Endothelial cell of umbilical vein (primary cell): ENCODE results near the gene TARM1. TPM values are rescaled to one million over a fixed set of nuclear protein-coding genes. Genes with fewer than 3 reads are reported as not detected.

Source experiments
- BruUV-seq: library from RNA; stranded (reverse); fragments of 400-500 nt; replicated peaks from 2 replicates; lab custom pipeline; 2021; lab: Mats Ljungman, UMichigan
- CTCF ChIA-PET: fragments of 300-600, 350-600 bp; sonication (Branson Sonifier 250); formaldehyde crosslinking; loops from one replicate; lab custom pipeline; 2021; ENCODE audit warnings: antibody characterized with exemption, inconsistent platforms; lab: Charles Lee
- POLR2A ChIA-PET: fragments of 300-600, 350-600 bp; sonication (Branson Sonifier 250); formaldehyde crosslinking; loops from one replicate; lab custom pipeline; 2021; ENCODE audit warnings: antibody characterized with exemption, inconsistent platforms; lab: Charles Lee
- DNase-seq: peaks from one replicate; pipeline ENCODE4 v3.0.0-alpha.2; 2011; ENCODE audit warnings: low read depth, low spot score
- FAIRE-seq: peaks from 2 replicates; lab custom pipeline; 2011; peaks lifted over from hg19 to GRCh38; lab: Jason Lieb, UNC
- H2AFZ ChIP-seq: 2 replicates; pipeline ENCODE4 v1.6.0; 2012; ENCODE audit warnings: low read depth, low read length, control low read depth, inconsistent platforms
- H3K27ac ChIP-seq: 2 replicates; pipeline ENCODE4 v1.5.1; 2011; ENCODE audit warnings: low read depth, mild to moderate bottlenecking, control low read depth, low read length, moderate library complexity; ENCODE audit not compliant: insufficient read depth
- H3K27me3 ChIP-seq, 2 experiments: 2 replicates each; pipeline versions ENCODE4 v1.6.0 to v1.6.1; 2011; ENCODE audit warnings: low read length in 2 of 2, mixed read lengths in 1 of 2; ENCODE audit not compliant: control insufficient read depth in 2 of 2, insufficient read depth in 2 of 2
- H3K36me3 ChIP-seq, 2 experiments: 2 replicates in 1 of 2; 3 replicates in 1 of 2; pipeline ENCODE4 v1.5.1; 2011; ENCODE audit warnings: low read length in 2 of 2, mild to moderate bottlenecking in 1 of 2, moderate library complexity in 1 of 2; ENCODE audit not compliant: control insufficient read depth in 2 of 2, insufficient read depth in 2 of 2; ENCODE audit errors: extremely low read depth in 1 of 2
- H3K4me1 ChIP-seq: 3 replicates; pipeline ENCODE4 v1.5.1; 2011; ENCODE audit warnings: mild to moderate bottlenecking, low read length; ENCODE audit not compliant: control insufficient read depth, insufficient read depth; ENCODE audit errors: extremely low read depth
- H3K4me2 ChIP-seq: 2 replicates; pipeline ENCODE4 v1.6.1; 2011; ENCODE audit warnings: low read length, control low read depth, mixed read lengths; ENCODE audit not compliant: insufficient read depth
- H3K4me3 ChIP-seq, 3 experiments: fragments of 200-600 bp in 1 of 3; sonication (generic), shearing (Covaris generic) in 1 of 3; replicated peaks in 1 of 3; 2 replicates each; pipeline ENCODE4 v1.5.1; 2011 to 2016; ENCODE audit warnings: control low read depth in 3 of 3, low read length in 3 of 3, mild to moderate bottlenecking in 2 of 3, inconsistent platforms in 1 of 3, low read depth in 1 of 3, moderate library complexity in 1 of 3; ENCODE audit not compliant: insufficient read depth in 1 of 3
- H3K79me2 ChIP-seq: 2 replicates; pipeline ENCODE4 v1.6.0; 2012; ENCODE audit warnings: low read length, inconsistent platforms; ENCODE audit not compliant: control insufficient read depth, insufficient read depth
- H3K9ac ChIP-seq: replicated peaks from 2 replicates; pipeline ENCODE3; 2011; ENCODE audit warnings: low read length, control low read depth; ENCODE audit not compliant: insufficient read depth; ENCODE audit errors: extremely low read depth
- H3K9me1 ChIP-seq: replicated peaks from 3 replicates; pipeline ENCODE4 v1.6.0; 2011; ENCODE audit warnings: mild to moderate bottlenecking, low read length; ENCODE audit not compliant: control insufficient read depth, insufficient read depth; ENCODE audit errors: extremely low read depth
- H3K9me3 ChIP-seq: replicated peaks from 2 replicates; pipeline ENCODE4 v1.5.1; 2012; ENCODE audit warnings: low read length, inconsistent platforms; ENCODE audit not compliant: control insufficient read depth, insufficient read depth
- H4K20me1 ChIP-seq: replicated peaks from 2 replicates; pipeline ENCODE3; 2011; ENCODE audit warnings: mild to moderate bottlenecking, low read length; ENCODE audit not compliant: control insufficient read depth, insufficient read depth; ENCODE audit errors: extremely low read depth
- EZH2 ChIP-seq: IDR thresholded peaks from 2 replicates; pipeline ENCODE4 v1.6.1; 2012; ENCODE audit warnings: borderline replicate concordance, low read depth, mild to moderate bottlenecking, moderate library complexity, low read length, inconsistent platforms; ENCODE audit not compliant: severe bottlenecking
- FOS ChIP-seq: IDR thresholded peaks from 2 replicates; pipeline ENCODE4 v1.6.1; 2011; ENCODE audit warnings: mild to moderate bottlenecking, low read length, moderate library complexity, borderline replicate concordance; ENCODE audit not compliant: insufficient read depth
- GATA2 ChIP-seq: IDR thresholded peaks from 2 replicates; pipeline ENCODE4 v1.7.0; 2011; ENCODE audit warnings: low read depth, mild to moderate bottlenecking, moderate library complexity, mixed read lengths, low read length; ENCODE audit not compliant: insufficient read length, insufficient read depth
- JUN ChIP-seq: IDR thresholded peaks from 2 replicates; pipeline ENCODE4 v1.6.1; 2011; ENCODE audit warnings: borderline replicate concordance, low read depth; ENCODE audit not compliant: insufficient read length, insufficient read depth
- MYC ChIP-seq: IDR thresholded peaks from one replicate; pipeline ENCODE4 v1.6.1; 2011; ENCODE audit warnings: mild to moderate bottlenecking, low read depth, low read length
- POLR2A ChIP-seq: IDR thresholded peaks from 2 replicates; pipeline ENCODE4 v1.6.1; 2012; ENCODE audit warnings: low read depth, mild to moderate bottlenecking, control low read depth, low read length
- POLR2AphosphoS5 ChIP-seq: IDR thresholded peaks from 2 replicates; pipeline ENCODE4 v1.6.1; 2012; ENCODE audit warnings: low read depth, mild to moderate bottlenecking, control low read depth, low read length, moderate library complexity; ENCODE audit not compliant: insufficient read depth
- dilution Hi-C: fragments of 300-500 bp; cut with MboI; formaldehyde crosslinking; loops from one replicate; pipeline ENCODE4 v1.15.0; 2019; ENCODE audit warnings: low sequenced_read_pairs; ENCODE audit not compliant: extremely low pct_ligation_motif_present
- intact Hi-C: fragments of 100-400 bp; cut with micrococcal nuclease; formaldehyde crosslinking; loops from one replicate; pipeline ENCODE4 v1.10.0; 2022
- polyA plus RNA-seq, 4 experiments: library from polyadenylated mRNA; depleted of rRNA in 3 of 4; stranded (reverse) in 3 of 4; unstranded in 1 of 4; fragments of >200 nt; gene quantifications; 2 replicates each; pipeline versions ENCODE4 v1.2.1 to v1.2.3, GENCODE V29; 2011 to 2012; ENCODE audit warnings: missing spikeins in 1 of 4
- total RNA-seq: library from RNA; stranded (reverse); gene quantifications from 2 replicates; pipeline ENCODE4 v1.2.3, GENCODE V29; 2021
- TF ChIP-seq, protein P1 (sequence below), 2 donors: IDR thresholded peaks; 1 replicate in 1 of 2; 2 replicates in 1 of 2; pipeline ENCODE4 v1.5.1; 2011; ENCODE audit warnings: low read length in 2 of 2, mild to moderate bottlenecking in 2 of 2, moderate library complexity in 2 of 2, control low read depth in 1 of 2, inconsistent platforms in 1 of 2, low read depth in 1 of 2; ENCODE audit not compliant: insufficient read depth in 1 of 2; ENCODE audit errors: extremely low read depth in 1 of 2
- TF ChIP-seq, protein P2 (sequence below): IDR thresholded peaks from 2 replicates; pipeline ENCODE4 v1.6.1; 2011; ENCODE audit not compliant: insufficient read depth, insufficient read length

Gene TARM1
- total and polyA plus RNA-seq, 2 donors (not counting 3 experiments of a cell fraction or from before 2014, with no cell fraction given), result not detected

DNA sequence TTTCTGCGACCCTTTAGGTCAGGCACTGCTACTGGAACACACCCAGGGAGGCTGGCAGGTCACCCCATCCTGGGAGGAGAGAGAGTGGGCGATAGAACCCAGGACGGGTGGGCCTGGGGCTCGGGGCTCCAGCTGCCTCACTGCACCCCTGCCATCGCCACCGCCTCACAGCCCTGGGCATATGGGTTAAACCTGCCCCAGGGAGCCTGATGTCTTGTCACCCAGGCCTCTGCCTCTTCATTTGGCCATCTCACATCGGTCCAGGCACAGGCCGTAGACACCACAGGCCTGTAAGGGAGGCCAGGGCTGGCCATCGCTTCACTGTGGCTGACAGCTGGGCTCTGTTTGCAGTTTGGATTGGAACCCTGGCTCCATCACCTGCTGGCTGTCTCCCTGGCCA is 44.5 kb upstream of the TARM1 start:
- intact Hi-C loops, result no loop called here
- no peak overlapping the region for H3K27ac ChIP-seq

More for the DNA sequence above, 44.5 kb upstream of the TARM1 start:
- no peaks in the 10 kb centered on the region for H3K9me3 ChIP-seq
- TF ChIP-seq, protein P1, sequence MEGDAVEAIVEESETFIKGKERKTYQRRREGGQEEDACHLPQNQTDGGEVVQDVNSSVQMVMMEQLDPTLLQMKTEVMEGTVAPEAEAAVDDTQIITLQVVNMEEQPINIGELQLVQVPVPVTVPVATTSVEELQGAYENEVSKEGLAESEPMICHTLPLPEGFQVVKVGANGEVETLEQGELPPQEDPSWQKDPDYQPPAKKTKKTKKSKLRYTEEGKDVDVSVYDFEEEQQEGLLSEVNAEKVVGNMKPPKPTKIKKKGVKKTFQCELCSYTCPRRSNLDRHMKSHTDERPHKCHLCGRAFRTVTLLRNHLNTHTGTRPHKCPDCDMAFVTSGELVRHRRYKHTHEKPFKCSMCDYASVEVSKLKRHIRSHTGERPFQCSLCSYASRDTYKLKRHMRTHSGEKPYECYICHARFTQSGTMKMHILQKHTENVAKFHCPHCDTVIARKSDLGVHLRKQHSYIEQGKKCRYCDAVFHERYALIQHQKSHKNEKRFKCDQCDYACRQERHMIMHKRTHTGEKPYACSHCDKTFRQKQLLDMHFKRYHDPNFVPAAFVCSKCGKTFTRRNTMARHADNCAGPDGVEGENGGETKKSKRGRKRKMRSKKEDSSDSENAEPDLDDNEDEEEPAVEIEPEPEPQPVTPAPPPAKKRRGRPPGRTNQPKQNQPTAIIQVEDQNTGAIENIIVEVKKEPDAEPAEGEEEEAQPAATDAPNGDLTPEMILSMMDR (IDR thresholded peaks at IDR 0.05; ENCODE audit: extremely low read depth in 1 of 2, insufficient read depth in 1 of 2, low read depth in 1 of 2, low read length in 2 of 2), result no peak
- TF ChIP-seq JUN (no peak), GATA2 (no peak), MYC (no peak), POLR2AphosphoS5 (no peak), EZH2 (no peak), POLR2A (no peak), FOS (no peak)
- TF ChIP-seq, protein P2, sequence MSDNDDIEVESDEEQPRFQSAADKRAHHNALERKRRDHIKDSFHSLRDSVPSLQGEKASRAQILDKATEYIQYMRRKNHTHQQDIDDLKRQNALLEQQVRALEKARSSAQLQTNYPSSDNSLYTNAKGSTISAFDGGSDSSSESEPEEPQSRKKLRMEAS, result no peak
- CTCF ChIA-PET, result no interaction called here
- POLR2A ChIA-PET, result no interaction called here
- H3K9me1 ChIP-seq, result no peaks in the 10 kb centered on the region
- H3K9ac ChIP-seq, result no peak overlapping the region
- dilution Hi-C loops, result no loop called here
- H3K4me1 ChIP-seq, result no peaks in the 10 kb centered on the region
- no peaks in the 10 kb centered on the region for H3K79me2 ChIP-seq
- H3K27me3 ChIP-seq, result no peaks in the 10 kb centered on the region
- no peaks in the 10 kb centered on the region for H4K20me1 ChIP-seq
- H3K4me2 ChIP-seq, result no peak overlapping the region
- BruUV-seq, result no TSS peak
- H3K4me3 ChIP-seq, result no peak overlapping the region
- peaks cover 10 to 60% of the 10 kb centered on the region in 2 experiments for H3K36me3 ChIP-seq
- DNase-seq (no peak), FAIRE-seq (no peak)
- H2AFZ ChIP-seq, result no peak overlapping the region
